Measurements from ENCODE around the gene GAGE2A.

GAGE2A gene

GRCh38 chrX:49644991-49645637 lies 55.8 kb downstream of the GAGE2A start:
- Histone ChIP-seq H3K27me3 (ENCODE audit: insufficient read depth, poor library complexity, severe bottlenecking) (no peaks in the 10 kb centered on the region), H3K4me3 (replicated peaks; ENCODE audit: insufficient read depth, low read length) (no peak overlapping the region), H3K27ac (replicated peaks) (no peak overlapping the region)
- DNase-seq (ENCODE audit: low read depth in 1 of 2, low spot score in 1 of 2): no peak
- TF ChIP-seq, protein P1, sequence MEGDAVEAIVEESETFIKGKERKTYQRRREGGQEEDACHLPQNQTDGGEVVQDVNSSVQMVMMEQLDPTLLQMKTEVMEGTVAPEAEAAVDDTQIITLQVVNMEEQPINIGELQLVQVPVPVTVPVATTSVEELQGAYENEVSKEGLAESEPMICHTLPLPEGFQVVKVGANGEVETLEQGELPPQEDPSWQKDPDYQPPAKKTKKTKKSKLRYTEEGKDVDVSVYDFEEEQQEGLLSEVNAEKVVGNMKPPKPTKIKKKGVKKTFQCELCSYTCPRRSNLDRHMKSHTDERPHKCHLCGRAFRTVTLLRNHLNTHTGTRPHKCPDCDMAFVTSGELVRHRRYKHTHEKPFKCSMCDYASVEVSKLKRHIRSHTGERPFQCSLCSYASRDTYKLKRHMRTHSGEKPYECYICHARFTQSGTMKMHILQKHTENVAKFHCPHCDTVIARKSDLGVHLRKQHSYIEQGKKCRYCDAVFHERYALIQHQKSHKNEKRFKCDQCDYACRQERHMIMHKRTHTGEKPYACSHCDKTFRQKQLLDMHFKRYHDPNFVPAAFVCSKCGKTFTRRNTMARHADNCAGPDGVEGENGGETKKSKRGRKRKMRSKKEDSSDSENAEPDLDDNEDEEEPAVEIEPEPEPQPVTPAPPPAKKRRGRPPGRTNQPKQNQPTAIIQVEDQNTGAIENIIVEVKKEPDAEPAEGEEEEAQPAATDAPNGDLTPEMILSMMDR (IDR thresholded peaks at IDR 0.05; ENCODE audit: insufficient read depth, low read length): no peak
- TF ChIP-seq REST (IDR thresholded peaks at IDR 0.05; ENCODE audit: insufficient replicate concordance, low read depth) (no peak), SPI1 (IDR thresholded peaks at IDR 0.05; ENCODE audit: borderline replicate concordance, low read depth) (no peak)

All from HL-60 (cell line).